Myocyte (in vitro differentiated cells): ENCODE data around the gene SPPL2B. TPM values are rescaled to one million over a fixed set of nuclear protein-coding genes. Genes with fewer than 3 reads are reported as not detected.
"Not testable (repeated sequence)": the region's sequence is repeated elsewhere in the genome, so short reads cannot be mapped to it uniquely, and the experiment has no call there.

Experiments used
- DNase-seq: peaks from one replicate; pipeline ENCODE4 v3.0.0-alpha.2; 2012; ENCODE audit warnings: low read depth
- total RNA-seq: library from RNA; depleted of rRNA; stranded (reverse); fragments of >200 nt; gene quantifications from 2 replicates; pipeline ENCODE4 v1.2.3, GENCODE V29; 2014

The SPPL2B gene
- total RNA-seq, 1 donor from 2014 or later, result 36.1 TPM

DNA sequence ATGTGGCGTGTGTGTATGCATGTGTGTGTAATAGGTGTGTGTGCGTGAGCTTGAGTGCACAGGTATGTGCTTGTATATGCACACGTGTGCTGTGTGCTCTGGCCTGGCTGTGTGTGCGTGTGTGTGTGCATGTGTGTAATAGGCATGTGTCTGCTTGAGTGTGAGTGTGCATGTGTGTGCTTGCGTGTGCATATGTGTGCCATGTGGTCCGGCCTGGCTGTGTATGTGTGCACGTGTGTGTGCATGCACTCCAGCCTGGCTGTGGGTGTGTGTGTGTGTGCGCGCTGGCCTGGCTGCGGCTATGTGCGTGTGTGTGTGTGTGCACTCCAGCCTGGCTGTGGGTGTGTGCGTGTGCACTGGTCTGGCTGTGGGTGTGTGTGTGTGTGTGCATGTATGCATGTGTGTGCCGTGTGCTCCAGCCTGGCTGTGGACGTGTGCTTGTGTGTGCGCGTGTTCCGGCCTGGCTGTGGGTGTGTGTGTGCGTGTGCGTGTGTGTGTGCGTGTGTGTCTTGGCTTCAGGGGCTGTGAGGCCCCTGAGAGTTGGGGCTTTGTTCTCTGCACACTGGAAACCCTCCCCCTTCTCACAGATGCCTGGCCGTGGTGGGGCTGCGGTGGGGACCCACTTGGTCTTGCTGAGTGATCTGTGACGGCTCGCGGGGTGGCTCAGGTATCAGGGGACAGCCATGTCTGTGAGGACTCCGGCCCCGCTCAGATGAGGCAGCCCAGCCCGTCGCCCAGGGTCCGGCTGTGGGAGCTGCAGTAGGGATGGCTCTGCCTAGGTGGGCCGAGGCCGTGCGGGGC lies 8.2 kb downstream of the SPPL2B start:
- DNase-seq, result no peak

DNA sequence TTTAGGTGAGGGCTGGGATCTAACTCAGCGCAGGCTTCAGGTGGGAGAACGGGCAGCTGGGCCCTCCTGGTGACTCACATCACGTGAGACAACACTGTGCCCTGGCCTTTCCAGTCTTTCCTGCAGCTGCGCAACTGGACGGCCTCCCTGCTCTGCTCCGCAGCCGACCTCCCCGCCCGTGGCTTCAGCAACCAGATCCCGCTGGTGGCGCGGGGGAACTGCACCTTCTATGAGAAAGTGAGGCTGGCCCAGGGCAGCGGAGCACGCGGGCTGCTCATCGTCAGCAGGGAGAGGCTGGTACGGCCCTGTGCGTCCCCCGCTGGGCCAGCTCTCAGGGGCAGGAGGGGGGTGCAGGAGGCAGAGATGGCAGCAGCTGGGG lies 8.8 kb downstream of the SPPL2B start:
- DNase-seq, result no peak

DNA sequence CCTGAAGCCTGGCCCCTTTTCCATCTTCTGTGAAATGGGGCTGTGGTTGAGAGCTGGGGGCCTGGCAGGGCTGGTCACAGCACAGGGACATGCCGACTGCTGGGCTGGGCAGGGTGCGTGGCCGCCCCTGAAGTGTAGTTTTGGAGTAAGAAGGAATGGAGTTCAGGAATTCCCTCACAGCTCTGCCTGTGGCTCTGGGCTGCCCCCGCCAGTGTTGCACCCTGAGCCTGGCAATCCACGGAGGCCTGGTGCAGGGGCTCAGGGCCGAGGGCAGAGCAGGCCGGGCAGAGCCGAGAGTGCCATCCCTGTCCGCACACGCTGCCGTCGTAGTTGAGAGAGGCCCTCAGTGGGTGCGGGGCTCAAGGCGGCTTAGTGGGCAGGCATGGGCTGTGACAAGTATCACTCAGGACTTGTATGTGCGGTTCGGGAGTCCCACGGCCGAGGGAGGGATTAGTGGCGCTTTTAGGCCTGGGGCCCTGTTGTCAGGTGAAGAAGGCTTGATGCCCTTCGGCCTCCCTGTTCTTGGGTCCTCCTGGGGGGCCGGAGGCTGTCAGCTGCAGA lies 9.7 kb downstream of the SPPL2B start:
- DNase-seq, result no peak

DNA sequence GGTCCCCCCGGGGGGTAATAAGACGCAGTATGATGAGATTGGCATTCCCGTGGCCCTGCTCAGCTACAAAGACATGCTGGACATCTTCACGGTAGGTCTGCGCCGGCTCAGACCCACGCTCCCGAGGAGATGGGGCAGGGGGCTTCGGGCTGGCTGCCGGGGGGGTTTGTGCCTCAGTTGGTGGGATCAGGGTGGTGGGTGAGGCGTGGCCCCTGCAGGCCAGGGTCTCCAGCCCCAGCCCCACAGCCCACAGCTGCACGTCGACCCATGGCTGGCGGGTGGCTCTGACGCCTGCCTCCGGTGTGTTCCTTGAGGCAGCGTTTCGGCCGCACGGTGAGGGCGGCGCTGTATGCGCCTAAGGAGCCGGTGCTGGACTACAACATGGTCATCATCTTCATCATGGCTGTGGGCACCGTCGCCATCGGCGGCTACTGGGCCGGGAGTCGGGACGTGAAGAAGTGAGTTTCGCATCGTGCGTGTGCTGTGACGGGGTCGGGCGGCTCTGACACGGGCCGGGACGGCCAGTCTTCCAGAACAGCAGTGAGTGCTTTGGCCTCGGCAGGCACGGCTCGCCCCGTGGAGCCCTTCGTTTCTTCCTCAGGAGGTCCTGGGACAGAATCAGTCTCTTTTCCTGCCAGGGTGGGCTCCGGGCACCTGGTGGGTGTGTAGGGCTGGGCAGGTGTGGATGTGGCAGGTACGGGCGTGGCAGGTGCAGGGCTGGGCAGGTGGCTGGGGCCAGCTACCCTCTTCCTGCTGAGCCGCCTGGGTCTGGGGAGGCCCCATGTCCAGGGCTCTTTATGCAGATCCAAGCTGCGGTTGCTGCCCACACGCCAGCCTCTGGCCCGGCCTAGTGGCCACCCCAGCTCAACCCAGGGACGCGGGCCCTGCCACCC lies 10.5 kb downstream of the SPPL2B start:
- DNase-seq, result no peak

DNA sequence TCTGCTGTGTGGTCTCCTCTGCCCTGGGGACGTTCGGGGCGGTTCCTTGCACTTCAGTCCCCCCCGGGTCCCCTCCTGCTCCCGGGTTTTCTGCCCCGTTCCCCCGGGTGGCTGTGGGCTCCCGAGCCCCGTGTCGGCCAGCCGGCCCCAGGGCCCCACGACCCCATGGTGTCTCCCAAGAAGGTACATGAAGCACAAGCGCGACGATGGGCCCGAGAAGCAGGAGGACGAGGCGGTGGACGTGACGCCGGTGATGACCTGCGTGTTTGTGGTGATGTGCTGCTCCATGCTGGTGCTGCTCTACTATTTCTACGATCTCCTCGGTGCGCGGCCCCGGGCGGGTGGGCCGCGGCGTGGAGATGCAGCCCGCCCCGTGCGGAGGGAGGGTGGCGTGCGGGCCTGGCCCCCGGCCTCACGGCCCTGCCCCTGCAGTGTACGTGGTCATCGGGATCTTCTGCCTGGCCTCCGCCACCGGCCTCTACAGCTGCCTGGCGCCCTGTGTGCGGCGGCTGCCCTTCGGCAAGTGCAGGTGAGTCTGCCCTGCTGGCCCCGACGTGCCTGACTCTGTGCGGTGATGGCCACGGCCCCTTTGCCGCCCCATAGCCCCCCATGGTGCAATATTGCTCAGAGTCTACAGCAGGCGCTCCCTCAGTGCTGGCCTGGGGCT lies 11.3 kb downstream of the SPPL2B start:
- no peak for DNase-seq

DNA sequence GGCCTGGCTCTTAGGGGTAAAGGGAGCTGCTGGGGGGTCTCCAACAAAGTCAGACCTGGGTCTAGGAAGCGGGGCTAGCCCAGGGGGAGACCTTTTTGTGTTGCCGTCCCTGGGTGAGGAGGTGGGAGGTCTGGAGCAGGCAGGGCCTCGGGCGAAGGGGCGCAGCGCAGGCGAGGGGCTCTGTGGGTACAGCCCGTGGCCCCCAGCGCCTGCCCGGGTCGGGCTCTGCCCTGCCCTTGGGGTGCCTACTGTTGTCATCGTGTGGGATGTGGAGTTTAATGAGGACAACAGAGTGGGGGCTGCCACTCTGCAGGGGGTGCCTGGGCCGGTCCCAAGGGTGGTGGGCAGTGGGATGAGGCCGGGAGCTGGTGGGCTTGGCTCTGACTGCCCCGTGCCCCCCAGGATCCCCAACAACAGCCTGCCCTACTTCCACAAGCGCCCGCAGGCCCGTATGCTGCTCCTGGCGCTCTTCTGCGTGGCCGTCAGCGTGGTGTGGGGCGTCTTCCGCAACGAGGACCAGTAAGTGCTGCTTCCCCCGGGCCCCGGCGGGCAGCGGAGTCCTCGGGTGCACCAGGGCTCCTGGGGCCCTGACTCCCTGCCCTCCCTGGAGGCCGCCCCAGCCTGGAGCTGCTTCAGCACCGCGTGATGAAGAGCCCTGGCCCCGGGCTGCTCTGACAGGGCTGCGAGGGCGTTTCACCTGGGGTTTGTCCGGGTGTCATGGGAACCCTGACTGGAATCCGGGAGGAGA lies 12.2 kb downstream of the SPPL2B start:
- DNase-seq, result no peak

DNA sequence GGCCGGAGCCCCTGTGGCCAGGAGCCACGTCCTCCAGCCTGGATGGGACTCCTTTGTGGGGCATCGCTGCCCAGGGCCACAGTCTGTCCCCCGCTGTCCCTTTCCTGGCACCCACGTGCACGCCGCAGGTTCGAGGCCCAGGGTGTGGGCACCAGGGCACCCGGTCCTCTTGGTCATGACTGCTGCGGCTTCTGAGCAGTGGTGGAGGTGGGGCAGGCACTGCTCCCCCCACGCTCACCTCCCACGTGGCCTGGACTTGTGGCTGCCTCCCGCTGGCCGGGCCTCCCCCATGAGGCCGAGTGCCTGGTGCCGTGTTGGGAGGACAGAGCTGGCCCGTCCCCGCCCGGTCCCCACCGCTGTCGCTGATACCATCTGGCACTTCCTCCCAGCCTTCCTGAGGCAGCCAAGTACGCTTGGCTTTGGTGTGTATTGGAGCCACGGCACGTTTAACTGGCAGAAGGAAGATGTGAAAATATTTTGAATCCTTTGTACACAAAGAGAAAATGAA lies 12.8 kb downstream of the SPPL2B start:
- no peak for DNase-seq

DNA sequence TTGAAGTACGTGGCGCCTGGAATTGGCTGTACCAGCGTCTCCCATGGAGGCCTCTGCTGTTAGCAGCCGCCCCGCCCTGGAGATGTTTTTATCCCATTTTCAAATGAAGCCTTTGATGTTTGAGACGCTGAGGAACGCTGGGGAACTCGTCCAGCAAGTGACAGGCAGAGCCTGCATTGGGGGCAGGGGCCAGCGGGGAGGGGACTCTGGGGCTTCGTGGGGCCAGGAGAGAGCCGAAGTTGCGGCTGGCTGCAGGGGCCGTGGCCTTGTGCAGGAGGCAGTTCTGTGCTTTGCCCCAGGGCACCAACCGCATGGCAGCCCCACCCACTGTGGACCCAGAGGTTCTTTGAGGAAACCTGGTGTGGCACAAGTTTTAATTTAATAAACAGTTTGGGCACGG lies 13.5 kb downstream of the SPPL2B start:
- DNase-seq, result no peak

DNA sequence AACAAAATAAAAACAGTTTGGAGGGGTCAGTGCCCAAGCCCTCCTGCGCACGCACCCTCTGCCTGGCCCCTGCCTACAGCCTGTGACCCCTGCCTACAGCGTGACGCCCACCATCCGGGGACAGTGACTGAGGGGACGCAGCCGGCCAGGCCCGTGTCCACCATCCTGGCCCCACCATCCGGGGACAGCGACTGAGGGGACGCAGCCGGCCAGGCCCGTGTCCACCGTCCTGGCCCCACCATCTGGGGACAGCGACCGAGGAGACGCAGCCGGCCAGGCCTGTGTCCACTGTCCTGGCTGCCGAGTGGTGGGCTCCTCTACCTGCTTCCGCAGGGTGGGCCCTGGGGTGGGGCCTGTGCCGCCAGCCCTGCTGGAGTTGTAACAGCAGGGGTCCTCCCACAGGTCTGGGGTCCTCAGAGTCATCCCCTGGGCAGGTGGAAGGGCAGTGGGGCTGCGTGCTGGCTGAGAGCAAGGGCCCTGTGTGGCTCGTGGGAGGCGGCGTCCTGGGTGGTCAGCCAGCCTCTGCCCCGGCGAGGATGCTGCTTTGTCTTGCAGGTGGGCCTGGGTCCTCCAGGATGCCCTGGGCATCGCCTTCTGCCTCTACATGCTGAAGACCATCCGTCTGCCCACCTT lies 14.3 kb downstream of the SPPL2B start:
- no peak for DNase-seq

DNA sequence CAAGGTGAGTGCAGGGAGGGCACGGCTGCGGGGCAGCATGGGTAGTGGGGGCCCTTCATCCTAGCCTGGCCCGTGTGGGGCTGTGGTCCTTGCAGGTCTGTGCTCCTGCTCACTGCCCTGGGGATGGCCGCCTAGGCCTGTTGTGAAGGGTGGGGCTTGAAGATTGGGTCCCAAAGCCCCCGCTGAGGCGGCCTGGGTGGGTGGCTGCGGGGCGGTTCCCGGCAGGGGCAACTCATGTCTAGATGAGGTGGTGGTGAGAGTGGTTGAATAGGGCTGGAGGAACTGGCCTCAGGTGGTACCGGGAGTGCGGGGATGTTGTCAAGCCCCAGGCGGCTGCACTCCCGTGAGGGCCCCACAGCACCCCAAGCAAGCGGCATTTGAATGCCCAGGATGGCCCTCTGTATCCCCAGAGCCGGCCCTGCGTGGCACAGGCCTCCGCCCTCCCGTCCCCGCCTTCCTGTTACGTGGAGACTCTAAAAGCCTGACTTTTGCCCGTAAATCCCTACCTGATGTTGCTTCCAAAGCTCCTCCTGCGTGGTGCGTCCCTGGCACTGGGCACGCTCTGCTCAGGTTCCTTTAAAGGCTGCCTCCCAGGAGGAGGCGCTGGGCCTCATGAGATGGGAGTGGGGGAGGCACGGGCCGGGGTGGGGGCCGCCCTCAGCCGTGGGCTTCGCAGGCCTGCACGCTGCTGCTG lies 15.0 kb downstream of the SPPL2B start:
- no peak for DNase-seq

DNA sequence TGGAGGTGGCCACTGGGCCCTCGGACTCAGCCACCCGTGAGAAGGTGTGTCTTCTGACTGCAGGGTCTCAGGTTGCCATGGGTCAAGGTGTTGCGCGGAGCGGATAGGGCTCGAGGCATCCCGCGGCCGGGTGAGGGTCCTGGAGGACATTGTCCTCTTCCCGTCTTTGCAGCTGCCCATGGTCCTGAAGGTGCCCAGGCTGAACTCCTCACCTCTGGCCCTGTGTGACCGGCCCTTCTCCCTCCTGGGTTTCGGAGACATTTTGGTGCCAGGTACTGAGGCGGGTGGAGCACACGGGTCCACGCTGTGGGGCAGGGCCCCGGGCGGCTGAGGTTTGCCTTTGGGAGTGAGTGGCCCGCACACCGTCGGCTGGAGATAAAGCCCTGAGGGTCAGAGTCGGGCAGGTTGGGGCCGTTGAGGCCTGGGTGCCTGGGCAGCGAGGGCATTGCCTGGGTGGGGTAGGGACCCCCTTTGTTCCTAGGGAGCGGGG lies 15.9 kb downstream of the SPPL2B start:
- no peak for DNase-seq

DNA sequence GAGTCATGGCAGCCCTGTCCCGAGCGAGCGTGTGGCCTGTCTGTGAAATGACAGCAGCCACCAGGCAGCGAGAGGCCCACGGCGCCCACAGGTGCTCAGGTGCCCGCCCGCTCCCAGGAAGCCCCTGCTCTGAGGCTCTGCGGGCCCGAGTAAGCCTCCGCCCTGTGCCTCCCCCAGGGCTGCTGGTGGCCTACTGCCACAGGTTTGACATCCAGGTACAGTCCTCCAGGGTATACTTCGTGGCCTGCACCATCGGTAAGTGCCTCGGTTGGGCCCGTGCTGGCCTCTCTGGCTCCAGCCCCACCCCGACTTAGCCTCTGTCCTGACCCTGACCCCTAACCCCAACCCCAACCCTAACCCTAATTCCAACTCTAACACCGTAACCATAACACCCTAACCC lies 16.6 kb downstream of the SPPL2B start:
- DNase-seq, result no peak

DNA sequence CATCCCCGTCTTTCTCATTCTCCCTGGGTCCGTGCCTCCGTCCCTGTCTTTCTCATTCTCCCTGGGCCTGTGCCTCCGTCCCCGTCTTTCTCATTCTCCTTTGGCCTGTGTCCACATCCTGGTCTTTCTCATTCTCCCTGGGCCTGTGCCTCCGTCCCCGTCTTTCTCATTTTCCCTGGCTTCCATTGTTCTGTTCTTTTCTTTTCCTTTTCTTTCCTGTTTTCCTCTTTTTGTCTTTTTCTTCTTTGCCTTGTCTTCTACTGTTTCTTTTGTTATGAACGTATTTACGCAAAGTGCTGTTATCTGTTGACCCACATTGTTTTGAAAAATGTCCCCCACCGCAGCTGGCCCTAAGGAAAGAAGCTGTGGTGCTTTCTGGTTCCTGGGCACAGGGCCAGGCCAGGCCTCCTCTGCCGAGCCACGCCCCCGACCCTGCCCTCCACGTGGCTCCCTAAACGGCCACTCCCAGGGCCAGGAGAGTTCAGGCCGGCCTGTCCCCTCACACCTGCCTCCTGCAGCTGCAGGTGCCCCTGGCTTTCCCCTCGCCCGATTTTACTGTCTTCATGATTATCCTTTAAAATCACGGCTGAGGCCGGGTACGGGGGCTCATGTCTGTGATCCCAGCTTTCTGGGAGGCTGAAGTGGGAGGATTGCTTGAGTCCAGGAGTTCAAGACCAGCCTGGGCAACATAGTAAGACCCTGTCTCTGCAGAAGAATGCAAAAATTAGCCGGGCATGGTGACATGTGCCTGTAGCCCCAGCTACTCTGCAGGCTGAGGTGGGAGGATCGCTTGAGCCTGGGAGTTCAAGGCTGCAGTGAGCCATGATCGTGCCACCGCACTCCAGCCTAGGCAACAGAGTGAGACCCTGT lies 17.5 kb downstream of the SPPL2B start:
- no peak for DNase-seq

DNA sequence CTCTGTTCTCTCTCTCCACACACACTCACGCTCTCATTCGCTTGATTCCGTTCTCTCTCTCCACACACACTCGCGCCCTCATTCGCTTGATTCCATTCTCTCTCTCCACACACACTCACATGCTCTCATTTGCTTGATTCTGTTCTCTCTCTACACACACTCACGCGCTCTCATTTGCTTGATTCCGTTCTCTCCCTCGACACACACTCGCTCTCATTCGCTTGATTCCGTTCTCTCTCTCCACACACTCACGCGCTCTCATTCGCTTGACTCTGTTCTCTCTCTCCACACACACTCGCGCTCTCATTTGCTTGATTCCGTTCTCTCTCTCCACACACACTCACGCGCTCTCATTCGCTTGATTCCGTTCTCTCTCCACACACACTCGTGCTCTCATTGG lies 21.3 kb downstream of the SPPL2B start:
- not testable (repeated sequence) for DNase-seq

DNA sequence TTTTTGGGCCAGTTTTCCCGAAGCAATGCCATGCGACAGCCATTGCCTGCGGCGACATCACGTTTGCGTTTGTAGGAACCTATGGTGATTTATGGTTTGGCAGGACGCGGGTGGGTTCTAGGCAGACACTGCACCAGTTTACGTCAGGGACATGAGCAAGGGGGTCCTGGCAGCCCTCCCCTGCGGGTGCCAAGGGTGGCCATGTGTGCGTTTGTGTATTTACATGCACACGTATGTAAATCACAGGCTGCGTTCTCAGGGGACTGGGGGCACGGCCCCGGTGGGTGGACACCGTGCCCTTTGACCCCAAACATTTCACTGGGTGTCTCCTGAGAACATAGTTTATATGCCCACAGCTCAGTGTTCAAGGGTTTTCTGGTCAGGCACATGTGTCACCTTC lies 22.2 kb downstream of the SPPL2B start:
- DNase-seq, result no peak

DNA sequence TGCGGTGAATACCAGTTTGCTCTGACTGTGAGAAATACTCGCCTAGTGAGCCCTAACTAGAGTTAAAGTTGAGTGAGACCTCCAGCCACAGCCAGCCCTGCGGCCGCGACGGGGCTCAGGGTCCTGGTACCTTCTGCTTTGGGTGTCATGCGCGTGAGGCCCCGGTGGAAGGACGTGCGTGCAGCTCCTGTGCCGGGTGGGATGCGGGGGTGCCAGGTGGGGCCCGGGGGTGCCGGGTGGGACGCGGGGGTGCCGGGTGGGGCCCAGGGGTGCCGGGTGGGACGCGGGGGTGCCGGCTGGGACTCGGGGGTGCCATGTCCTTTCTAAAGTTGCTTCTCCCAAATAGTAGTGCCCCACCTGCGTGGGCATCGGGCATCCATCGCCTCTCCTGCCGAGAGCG lies 23.1 kb downstream of the SPPL2B start:
- DNase-seq, result no peak

DNA sequence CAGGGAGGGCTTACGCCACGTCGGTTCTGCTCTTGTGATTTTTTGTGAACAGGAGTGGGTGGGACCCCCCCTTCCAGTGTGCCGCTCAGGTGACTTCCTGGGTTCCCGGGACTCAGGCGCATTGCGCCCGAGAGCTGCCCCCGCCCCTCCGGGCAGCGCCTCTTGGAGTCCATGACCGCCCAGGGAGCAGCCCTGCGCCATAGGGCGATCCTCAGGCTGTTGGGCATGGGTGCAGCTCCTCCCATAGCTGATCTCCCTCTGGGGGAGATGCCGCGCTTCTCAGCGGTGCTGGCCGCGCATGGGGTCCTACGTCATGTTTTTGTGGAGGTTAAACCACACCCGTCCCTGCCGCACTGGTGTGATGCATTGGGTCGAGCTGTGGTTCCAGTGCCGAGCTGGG lies 23.6 kb downstream of the SPPL2B start:
- no peak for DNase-seq

DNA sequence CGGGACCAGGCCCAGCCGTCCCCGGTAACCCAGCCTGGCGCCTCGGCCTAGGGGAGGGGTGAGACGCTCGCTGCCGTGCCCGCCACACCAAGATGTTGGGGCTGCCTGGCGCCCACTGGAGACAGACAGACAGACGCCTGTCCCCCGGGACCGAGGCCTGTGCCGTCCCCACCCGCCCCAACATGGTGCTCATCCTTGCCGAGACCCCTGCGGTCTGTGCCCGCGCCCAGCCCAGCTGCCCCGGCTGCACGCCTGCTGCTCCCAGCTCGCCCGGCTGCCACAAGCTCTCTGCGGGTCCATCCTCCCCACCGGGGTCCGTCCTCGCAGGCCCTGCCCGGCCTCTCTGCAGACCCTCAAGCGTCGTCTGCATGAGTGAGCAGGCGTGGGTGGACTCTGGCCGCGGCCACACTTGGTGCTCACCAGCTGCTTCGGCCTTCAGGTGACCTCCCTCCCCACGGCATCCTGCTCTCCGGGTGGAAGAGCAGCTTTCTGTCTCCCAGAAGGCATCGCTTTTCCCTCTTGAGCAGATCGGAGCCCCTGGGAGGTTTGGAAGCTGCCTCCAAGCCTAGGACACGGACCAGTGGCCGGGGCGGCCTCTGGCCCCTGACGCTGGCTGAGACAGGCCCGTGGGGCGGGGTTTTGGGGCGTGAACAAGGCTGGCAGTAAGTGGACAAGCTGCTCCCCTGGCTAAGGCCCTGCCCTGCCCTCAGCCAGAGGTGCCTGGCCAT lies 24.8 kb downstream of the SPPL2B start:
- no peak for DNase-seq
